Thyroid gland (tissue), 4 donors: Measurements from ENCODE around the gene WWC1.
A peak's percentile ranks its signal among the peaks of the same experiment; 100 is the strongest.

Experiments
- CTCF ChIP-seq, 6 experiments: fragments of 200-600 bp in 3 of 6; fragments of 450-650 bp in 3 of 6; sonication (generic) in 3 of 6; IDR thresholded peaks; one replicate each; pipeline ENCODE4 v1.5.1; 2016 to 2019; ENCODE audit warnings: antibody characterized with exemption in 6 of 6, mild to moderate bottlenecking in 2 of 6, inconsistent platforms in 1 of 6, moderate library complexity in 1 of 6
- POLR2A ChIP-seq, 2 donors: fragments of 450-650 bp; IDR thresholded peaks; one replicate each; pipeline ENCODE4 v1.6.1; 2017; ENCODE audit warnings: antibody characterized with exemption in 2 of 2, mild to moderate bottlenecking in 2 of 2, moderate library complexity in 1 of 2

GRCh38 chr5:168288349-168289245, 2.8 kb upstream of the WWC1 start:
- no peak for TF ChIP-seq CTCF (IDR thresholded peaks at IDR 0.05)
- TF ChIP-seq POLR2A (IDR thresholded peaks at IDR 0.05) = peak in 1 of 2 donors; percentile 74
